ENCODE measurements around the gene TNS3.

The TNS3 gene

DNA sequence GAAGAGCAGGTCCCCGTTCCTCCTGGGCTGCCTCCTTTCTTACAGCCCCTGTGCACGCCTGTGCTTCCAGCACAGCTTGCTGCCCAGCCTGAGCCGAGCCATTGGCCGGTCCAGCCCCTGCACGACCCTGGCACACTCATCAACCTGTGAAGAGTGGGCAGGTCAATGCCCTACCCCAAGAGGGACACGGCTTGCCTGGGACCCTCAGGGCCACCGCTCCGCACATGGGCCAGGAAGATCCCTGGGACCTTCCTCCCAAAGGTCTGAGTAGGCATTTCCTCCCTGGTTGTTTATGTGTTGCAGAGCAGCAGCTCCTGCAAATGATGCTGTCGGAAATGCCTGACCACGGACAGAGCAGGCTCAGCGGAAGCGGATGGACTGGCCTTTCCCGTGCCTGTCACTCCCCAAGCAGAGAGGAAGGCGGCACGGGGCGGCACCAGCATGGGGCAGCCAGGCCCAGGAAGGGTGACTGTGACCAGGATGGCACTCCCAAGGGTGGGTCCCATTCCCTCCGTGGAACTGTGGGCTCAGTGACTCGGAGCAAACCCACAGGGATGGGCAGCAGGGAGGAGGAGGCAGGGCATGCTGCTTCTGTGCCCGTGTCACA, 252.5 kb downstream of the TNS3 start:
- DNase-seq (ENCODE audit: low read depth in 2 of 2): no peak

DNA sequence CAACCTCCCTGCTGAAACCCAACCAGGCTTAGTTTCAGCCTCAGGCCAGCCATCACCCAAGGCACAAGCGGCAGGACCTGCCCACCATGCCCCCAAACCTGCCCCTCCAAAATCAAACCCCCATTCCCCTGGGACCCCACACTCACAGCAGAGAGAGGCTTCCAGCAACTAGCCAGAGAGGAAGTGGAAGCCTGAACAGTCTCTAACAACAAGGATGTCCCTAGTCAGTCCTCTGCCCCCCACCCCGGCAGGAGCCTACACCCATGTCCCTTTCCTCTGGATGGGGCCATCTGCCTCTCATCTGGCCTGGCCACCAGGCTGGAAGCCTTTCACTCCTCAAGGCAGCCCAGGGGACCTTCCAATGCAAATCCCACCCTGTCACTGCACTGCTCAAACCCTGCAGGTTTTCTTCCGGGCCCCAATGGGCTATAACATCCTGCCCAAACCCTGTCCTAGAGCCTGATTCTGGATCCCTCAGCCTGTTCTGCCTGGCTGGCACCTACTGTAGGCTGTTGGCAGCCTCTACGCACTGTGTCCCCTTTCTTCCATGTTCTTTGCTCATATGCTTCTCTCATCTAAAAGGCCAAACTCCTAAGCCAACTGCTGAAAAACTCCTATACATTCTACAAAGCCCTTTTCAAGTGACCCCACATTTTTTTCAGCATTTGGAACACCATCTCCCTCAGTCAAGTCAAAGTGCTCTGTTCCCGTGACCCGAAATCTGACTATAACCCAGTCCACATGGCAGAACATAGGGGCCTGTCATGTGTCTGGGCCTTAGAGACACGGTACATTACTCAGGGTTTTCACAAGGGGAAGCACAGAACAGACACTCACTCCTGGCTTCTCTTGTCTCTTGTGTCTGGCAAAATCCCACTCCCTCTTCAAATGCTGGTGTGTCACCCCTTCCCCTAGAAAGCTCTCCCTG, 253.3 kb downstream of the TNS3 start:
- no peak for DNase-seq (ENCODE audit: low read depth in 2 of 2)

DNA sequence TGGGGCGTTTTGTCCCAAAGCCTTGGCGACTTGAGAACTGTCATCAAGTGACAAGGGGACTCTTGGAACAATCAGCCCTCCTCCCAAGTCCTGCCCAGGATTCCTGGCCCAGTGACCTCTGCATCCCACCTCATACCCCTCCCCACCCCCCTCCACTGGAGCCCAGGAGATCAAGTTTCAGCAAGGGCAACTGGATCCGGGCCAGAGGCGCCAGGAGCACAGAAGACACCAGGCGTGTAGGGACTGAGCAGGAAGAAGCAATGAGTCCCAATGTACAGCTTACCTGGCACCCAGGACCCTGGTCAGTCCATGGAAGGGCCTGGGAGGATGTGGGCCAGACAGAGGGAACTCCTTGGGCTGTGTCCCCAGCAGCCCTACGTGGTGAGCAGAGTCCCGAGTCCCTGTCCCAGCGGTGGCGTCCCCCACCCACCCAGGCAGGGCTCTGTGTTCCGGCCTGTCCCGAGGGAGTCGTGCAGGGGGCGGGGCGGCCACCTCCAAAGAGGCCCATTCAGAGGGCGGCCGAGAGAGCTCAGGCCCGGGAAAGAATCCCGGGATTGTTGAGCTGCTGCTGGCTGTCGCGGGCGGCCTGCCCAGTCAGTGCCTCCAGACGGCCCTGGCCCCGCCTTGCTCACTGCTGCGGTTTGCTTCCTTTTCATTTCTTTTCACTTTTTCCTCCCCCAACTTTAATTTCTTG, 254.1 kb downstream of the TNS3 start:
- no peak for DNase-seq (ENCODE audit: low read depth in 2 of 2)

DNA sequence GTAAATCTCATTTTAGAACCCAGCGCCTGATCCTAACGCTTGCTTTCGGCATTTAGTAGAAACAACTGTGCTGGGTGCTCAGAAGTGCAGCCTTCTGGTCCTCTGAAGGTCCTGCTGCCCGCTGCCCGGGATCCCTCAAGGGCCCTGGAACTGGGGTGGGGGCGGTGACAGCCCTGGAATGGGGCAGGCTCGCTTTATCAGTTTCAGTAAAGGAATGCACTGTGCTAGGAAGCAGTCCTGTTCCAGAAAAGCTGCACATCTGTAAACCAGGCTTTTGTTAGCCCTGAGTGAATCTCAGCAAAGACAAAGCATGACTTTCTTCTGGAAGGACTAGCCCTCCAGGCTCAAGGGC, 254.6 kb downstream of the TNS3 start:
- DNase-seq (ENCODE audit: low read depth in 2 of 2): no peak

DNA sequence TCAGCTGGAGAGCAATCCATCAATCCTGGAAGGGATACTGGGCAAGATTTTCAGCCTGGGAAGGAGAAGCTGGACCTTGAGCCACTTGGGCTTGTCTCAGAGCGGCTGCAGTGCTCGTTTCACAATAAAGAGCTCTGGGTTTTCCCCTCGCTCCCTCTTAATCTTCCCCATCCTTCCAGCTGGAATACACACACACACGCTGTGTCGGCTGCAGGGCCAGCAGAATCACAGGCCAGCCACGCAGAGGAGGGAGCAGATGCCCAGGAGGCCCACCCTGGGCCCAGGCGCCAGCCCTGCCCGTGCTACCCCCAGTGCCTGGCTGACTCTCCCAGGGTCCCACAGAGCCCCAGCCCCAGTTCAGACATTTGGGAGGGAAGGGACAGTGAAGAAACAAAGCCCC, 255.1 kb downstream of the TNS3 start:
- no peak for DNase-seq (ENCODE audit: low read depth in 2 of 2)

DNA sequence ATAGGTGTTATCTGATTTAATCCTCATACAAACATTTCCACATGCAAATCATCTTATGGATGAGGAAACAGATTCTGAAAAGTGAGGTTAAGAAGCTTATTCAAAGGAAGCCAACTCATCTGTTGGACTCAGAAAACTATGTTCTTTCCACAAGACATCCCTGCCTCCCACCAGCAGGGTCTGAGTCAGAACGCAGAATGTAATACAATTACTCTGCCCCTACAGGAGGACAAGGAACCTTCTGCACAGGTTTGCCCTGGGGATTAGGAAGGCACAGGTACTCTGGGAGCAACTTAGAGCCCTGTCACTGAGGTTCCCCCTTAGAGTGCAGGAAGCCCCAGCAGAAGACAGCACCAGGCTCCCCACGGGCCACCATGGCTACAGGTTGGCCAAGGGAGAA, 255.7 kb downstream of the TNS3 start:
- no peak for DNase-seq (ENCODE audit: low read depth in 2 of 2)

DNA sequence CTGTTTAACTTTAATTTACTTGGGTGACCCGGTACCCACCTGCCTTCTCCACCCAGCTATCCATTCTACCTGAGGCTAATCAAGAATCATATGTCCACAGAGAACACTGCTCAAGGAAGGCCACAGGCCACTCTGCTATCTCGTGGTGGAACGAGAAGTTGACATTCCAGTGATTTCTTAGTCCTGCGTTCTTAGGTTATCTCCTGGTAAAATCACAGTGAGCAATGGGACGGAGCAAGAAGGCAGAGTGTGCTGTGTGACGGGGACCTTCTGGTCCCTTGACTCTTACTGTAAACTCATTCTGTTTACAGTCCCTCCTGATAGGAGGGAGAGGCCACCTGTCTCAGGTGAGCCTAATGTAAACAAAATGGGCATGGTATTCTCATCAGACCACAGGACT, 256.6 kb downstream of the TNS3 start:
- DNase-seq (ENCODE audit: low read depth in 2 of 2): no peak

DNA sequence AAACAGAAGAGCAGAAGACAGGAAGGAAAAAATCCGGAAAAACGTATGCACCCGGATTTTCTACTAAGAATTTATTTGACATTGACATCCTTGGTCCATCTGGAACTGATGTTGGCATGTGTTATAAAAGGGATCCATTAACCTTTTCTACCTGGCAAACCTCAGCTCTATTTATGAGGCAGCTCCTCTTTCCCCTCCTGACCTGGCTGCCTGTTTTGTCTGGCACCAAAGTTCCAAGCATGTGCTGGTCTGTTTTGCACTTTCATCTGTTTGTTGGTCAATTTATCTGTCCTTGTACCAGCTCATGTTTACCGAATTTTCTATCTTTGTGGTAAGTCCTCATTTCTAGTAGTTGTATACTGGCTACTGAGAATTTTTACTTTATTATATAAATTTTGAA, 258.0 kb downstream of the TNS3 start:
- no peak for DNase-seq (ENCODE audit: low read depth in 2 of 2)

DNA sequence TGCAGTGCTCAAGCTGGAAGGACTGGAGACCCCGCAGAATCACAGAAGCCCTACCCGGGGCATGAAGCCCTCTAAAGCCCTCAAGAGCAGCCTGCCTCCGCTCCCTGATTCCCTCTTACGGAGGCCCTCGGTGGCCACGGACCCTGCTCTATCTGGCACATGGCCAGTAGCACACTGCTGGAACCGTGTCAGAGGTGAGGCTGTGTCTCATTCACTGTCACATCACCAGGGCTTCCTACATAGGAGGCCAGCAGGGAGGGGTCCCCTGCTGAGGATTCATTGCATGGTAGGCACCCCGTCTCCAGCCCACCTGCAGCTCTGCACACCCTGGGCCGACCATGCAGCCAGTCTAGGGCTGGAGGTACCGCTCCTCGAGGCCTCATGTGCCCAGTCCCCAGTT, 259.2 kb downstream of the TNS3 start:
- DNase-seq (ENCODE audit: low read depth in 2 of 2): no peak

DNA sequence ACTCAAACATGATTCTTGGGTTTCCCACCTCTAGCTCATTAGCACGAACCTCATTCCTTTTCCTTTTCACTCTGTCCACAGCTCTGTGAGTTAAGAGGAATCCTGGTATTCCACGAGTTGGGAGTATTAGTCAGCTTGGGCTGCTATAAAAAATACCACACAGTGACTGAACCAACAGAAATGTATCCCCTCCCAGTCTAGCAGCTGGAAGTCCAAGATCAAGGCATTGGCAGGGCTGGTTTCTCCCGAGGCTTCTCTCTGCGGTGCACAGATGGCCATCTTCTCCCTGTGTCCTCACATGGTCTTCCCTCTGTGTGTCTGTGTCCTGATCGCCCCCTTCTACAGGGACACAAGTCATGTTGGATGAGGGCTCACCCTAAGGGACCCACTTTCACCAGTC, 261.6 kb downstream of the TNS3 start:
- no peak for DNase-seq (ENCODE audit: low read depth in 2 of 2)

DNA sequence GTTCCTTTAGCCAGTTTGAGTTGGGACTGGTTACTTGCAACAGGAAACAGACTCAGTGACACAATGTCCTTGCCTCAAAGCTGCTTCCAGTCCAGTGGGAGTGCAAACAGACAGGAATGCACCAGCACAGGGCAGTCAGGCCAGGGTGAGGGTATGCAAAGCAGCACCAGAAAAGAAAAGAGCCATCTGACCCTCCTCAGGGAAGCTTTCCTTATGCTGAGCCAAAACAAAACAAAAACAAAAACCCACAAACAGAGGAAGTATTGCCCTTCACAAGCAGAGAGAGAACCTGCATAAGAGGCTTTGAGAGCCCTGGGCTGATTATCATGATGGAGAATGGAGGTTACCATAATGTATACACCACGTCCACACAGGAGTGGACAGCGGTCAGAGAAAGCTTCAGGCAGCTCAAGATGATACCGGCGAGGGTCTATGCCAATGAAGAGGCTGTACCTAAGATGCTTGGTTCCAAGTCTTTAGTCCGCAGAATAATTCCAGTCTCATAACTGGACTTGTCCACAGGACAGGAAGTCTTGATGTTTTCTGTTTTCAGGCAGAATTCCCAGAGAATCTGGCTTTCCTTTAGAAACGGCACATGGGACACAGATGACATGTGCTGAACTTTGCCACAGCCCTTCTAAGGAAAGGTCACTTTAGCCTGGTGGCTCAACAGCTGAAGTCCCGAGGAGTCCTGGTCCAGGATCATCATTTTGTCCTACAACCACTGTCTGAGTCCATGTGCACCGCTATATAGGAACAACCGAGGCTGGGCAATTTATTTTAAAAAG, 263.3 kb downstream of the TNS3 start:
- DNase-seq (ENCODE audit: low read depth in 2 of 2): no peak

DNA sequence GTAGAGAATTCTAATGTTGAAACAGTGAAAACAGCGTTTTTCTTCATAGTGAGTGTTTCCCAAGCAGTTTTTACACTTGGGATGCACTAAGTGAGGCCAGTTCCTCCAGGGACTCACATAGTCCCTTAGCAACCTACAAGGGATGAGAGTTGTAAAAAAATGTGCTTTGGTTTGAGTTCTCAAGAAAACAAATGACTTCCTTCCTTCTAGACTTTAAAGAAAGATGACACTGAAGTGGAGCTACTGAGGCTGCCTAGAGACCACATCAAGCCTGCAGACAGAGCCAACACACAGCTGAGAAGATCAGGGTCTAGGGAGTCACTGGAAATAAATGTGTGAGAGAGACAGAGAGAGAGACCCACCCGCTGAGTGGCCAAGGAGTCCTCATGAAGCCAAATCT, 264.4 kb downstream of the TNS3 start:
- DNase-seq (ENCODE audit: low read depth in 2 of 2): no peak

DNA sequence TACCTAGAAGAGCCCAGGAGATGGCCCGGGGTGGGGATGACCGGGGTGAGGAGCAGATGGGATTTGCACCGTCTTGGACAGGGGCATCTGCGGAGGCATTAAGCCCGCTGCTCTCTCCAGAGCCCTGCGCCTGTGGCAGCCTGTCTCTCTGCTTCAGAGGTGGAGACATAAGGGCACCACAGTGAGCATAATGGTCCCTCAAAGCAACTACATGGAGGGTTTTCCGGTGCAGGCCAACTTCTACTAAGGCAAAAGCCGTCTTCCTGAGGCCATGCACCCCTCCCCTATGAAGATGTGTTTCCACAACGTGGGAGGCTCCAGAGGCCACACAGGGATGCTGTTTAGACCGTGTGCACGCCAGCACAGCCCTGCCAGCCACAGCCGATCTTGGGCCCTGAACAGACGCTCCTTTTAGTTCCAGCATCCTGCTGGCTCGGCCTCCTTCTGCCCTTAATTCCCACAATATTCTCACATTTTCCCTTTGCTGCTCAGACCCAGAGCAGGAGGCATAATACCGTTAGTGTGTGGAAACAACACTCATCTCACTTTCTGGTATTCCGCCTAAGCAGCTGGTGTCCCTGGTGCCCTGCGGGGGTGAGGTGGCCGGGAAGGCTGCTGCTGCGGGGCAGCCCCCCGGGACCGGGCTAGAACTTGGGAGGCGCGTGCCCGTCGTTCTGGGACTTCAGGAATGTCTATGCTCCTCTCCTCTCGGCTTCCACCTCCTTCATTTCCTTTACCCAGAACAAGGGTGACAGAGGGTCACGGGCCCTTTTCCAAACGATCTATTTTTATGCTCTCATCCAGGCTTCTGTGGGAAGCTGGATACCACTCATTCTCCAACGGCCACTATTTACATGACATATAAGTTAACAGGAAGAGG, 266.9 kb downstream of the TNS3 start:
- no peak for DNase-seq (ENCODE audit: low read depth in 2 of 2)

DNA sequence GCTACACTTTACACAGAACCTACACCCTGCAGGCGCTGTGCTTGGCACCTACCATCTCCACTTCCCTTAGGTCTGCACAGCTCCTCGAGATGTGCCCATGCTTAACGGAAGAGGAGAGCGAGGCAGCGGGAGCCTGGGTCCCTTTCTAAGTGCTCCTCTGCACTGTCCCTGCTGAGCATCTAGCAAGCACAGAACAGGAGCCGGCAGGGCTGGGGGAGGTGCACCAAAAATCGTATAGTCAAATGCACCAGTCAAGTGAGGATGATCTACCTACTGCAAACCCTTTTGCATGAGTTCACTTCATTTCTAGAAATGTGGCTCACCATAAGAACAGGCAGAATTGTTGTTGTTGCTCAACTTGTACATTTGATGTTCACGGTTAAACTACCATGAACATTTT, 267.7 kb downstream of the TNS3 start:
- DNase-seq (ENCODE audit: low read depth in 2 of 2): no peak

DNA sequence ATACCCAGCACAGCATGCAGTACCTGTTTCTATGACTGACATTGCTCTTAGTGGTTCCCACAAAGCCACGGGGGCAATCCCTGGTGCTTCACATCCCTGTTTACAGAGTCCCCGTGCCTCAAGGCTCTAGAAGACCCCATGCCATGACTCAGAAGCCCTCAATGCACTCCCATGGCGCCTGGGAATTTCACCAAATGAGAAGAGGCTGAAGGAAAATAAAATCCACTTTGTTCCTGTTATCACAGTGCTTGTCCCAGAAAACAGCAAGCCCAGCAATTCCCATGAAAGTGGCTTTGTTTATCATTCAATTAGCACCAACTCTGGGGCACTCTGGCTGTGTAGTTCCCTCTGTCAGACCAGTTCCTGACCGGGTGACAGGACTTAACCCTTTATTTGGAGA, 268.3 kb downstream of the TNS3 start:
- DNase-seq (ENCODE audit: low read depth in 2 of 2): no peak

DNA sequence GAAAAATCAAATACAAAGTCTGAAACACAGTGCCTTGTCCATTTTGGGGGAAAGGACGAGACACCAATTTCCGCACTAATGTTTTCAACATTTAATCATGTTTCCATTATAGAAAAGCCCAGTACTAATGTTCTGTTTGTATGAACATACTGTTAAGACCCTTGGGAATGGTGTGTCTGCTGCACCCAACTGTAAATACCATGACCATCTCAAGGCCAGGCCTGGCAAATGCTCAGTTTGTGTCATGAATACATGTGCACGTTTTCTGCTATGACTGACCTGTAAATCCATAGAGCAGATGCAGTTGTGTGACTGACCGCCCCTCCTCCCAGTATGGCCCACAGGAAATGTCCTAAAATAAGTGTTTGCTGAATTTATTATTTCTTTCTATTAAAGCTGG, 270.0 kb downstream of the TNS3 start:
- no peak for DNase-seq (ENCODE audit: low read depth in 2 of 2)

DNA sequence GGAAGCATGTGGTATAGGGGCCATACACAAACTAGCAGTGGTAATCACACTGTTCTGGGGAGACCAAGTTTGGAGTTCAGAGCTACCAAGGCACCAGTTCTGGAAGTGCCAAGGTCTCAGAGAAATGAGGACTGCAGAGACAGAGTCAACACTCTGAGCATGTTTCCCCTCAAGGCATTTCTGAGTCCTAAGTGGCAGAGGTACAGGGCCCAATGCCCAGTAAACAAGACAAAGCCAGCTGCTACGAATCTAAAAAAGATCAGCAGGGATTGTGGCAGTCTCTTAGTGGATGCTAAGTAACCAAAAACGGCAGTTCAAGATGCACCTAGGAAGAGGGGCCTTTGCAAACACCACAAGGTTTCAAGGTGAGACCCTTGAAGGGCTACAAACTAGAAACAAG, 271.9 kb downstream of the TNS3 start:
- no peak for DNase-seq (ENCODE audit: low read depth in 2 of 2)

DNA sequence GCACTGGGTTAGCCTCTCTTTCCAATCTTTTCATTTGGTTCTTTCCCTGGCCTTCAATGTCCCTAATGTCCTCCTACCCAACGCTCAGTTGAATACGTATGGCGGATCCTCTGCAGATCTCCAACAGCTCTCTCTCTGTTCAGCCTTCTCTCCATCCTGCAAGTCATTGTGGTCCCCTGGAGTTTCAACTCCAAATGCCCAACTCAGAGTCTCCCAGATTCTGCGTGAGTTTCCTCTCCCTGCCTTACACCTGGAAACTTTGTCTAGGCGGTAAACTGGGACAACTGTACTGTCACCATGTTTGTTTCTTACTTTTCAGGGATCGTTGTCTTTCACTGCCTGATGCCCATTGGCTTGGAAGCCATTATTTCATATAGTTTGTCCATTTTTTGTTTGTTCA, 273.1 kb downstream of the TNS3 start:
- no peak for DNase-seq (ENCODE audit: low read depth in 2 of 2)

DNA sequence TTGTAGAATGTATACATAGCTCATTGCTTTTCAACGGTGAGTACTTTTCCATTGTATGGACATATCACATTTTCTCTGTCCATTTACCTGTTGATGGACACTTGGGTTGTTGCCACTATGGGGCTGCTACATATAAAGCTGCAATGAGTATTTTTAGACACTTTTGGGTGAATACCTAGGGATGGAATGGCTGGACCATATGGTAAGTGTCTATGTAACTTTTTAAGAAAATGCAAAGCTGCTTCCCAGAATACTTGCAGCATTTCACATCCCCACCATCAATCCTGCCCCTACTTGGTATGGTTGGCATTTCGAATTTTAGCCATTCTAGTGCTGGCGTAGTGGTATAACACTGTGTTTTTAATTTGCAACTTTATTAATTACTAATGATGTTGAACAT, 274.6 kb downstream of the TNS3 start:
- no peak for DNase-seq (ENCODE audit: low read depth in 2 of 2)

DNA sequence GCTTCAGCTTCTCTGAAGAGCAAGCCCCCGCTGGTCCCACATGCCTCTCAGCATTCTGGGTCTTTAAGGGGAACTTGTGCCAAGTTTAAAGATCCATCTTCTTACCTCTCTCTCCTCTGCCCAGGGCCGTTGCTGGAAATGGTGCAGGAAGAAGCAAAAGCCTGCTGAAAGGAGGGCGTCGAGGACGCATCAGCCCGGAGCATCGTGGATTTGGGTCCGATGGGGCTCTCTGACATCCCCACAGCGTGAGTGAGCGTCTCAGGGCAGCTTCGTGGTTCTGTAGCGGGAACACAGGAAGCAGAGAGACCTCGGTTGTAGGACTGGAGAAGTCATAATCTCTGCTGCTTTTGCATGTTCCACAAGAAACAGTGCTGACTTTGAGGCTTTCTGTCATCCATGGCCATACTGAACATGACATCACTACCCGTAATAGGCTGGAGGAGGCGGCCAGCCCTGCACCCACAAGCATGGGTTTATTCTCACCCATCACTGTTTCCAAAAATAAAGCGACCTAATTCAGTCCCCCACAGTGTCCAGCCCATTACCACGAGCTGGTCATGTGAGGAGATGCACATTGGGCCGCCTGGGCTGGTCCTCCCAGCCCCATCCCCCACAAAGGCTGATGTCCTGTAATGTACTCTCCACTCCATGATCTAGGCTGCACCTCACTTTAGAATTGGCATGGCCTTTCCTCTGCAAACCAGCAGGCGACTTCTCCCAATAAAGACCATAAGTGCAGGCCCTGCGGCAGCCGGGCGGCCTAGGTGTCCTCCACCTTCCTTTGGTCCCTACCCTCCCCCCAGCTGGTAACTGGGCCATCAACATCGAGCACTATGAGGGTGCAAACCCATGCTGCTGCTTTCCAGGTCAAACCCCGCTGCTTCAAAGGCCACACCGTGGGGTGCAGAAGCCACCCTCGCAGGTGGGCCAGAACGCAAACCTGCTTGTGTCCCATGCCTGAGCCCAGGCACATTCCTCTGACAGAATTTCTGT, 276.9 kb downstream of the TNS3 start:
- DNase-seq (ENCODE audit: low read depth in 2 of 2): no peak

All from stimulated activated CD4-positive, alpha-beta T cell treated with anti-CD3 and anti-CD28 coated beads, Interleukin-1b, Interleukin-23, amount 100 ng/mL, for 1 hour (primary cell).